Kidney epithelial cell (primary cell): Measurements from ENCODE around the gene CFAP251. TPM values are rescaled to one million over a fixed set of nuclear protein-coding genes. Genes with fewer than 3 reads are reported as not detected.

Source experiments
- DNase-seq: peaks from one replicate; pipeline ENCODE4 v3.0.0-alpha.2; 2010; ENCODE audit warnings: low read depth
- H3K27me3 ChIP-seq: 2 replicates; pipeline ENCODE4 v1.6.0; 2011; ENCODE audit warnings: low read length; ENCODE audit not compliant: control insufficient read depth, insufficient read depth
- H3K36me3 ChIP-seq: 2 replicates; pipeline ENCODE4 v1.5.1; 2011; ENCODE audit warnings: low read length; ENCODE audit not compliant: control insufficient read depth, insufficient read depth
- H3K4me3 ChIP-seq: 2 replicates; pipeline ENCODE4 v1.5.1; 2011; ENCODE audit warnings: low read depth, mild to moderate bottlenecking, control low read depth, low read length
- CTCF ChIP-seq: IDR thresholded peaks from 2 replicates; pipeline ENCODE4 v1.5.1; 2011; ENCODE audit warnings: mild to moderate bottlenecking, moderate library complexity, low read length, control low read depth, inconsistent platforms; ENCODE audit not compliant: insufficient read depth, poor library complexity, severe bottlenecking
- total RNA-seq: library from RNA; depleted of rRNA; stranded (reverse); fragments of >200 nt; gene quantifications from 2 replicates; pipeline ENCODE4 v1.2.3, GENCODE V29; 2015

Gene CFAP251
- total RNA-seq, 1 donor from 2014 or later, result 3.7 TPM

- Histone ChIP-seq H3K27me3 (no peaks in the 10 kb centered on the region), H3K36me3 (no peaks in the 10 kb centered on the region), H3K4me3 (no peak overlapping the region)
- no peak for TF ChIP-seq CTCF
- DNase-seq, result no peak
These were observed 28.1 kb downstream of the CFAP251 start for GRCh38 chr12:121946313-121947025.

- no peak for TF ChIP-seq CTCF
- Histone ChIP-seq H3K36me3 (no peaks in the 10 kb centered on the region), H3K27me3 (no peaks in the 10 kb centered on the region), H3K4me3 (no peak overlapping the region)
- no peak for DNase-seq
These were observed 29.6 kb downstream of the CFAP251 start for GRCh38 chr12:121947981-121948380.

- no peak for DNase-seq
- H3K4me3 ChIP-seq, result no peak overlapping the region
- no peak for TF ChIP-seq CTCF
- H3K27me3 ChIP-seq, result no peaks in the 10 kb centered on the region
- no peaks in the 10 kb centered on the region for H3K36me3 ChIP-seq
These were observed 31.4 kb downstream of the CFAP251 start for GRCh38 chr12:121949648-121950397.

- no peak for DNase-seq
- TF ChIP-seq CTCF, result no peak
- Histone ChIP-seq H3K27me3 (no peaks in the 10 kb centered on the region), H3K36me3 (no peaks in the 10 kb centered on the region), H3K4me3 (no peak overlapping the region)
These were observed 34.8 kb downstream of the CFAP251 start for GRCh38 chr12:121953117-121953692.

GRCh38 chr12:121953695-121954094 lies 35.3 kb downstream of the CFAP251 start:
- Histone ChIP-seq H3K27me3 (no peaks in the 10 kb centered on the region), H3K36me3 (no peaks in the 10 kb centered on the region), H3K4me3 (no peak overlapping the region)
- DNase-seq, result no peak
- TF ChIP-seq CTCF, result no peak
